IMR-90 (cell line): ENCODE results near the gene CDC25B. TPM values are rescaled to one million over a fixed set of nuclear protein-coding genes. Genes with fewer than 3 reads are reported as not detected.
A peak's percentile ranks its signal among the peaks of the same experiment; 100 is the strongest.

Experiments
- ATAC-seq: fragments of 200-7000 bp; cut with Tn5 transposase; 2 replicates; pipeline ENCODE4 v1.9.1; 2020; ENCODE audit warnings: low read depth, mild to moderate bottlenecking, moderate library complexity
- BruUV-seq: library from RNA; stranded (reverse); fragments of 400-500 nt; replicated peaks from 2 replicates; lab custom pipeline; 2021; lab: Mats Ljungman, UMichigan
- CTCF ChIA-PET: fragments of 300-600 bp; formaldehyde crosslinking; extraction: SDS; loops from one replicate; lab custom pipeline; 2021; ENCODE audit warnings: antibody characterized with exemption; lab: Yijun Ruan, JAX
- POLR2A ChIA-PET: fragments of 300-600 bp; sonication (Branson Sonifier 250); formaldehyde crosslinking; loops from one replicate; lab custom pipeline; 2022; ENCODE audit warnings: antibody characterized with exemption; ENCODE audit not compliant: unreplicated experiment; lab: Charles Lee
- DNase-seq: peaks from one replicate; pipeline ENCODE4 v3.0.0; 2013
- H2AFZ ChIP-seq: replicated peaks from 2 replicates; pipeline ENCODE3; 2013; ENCODE audit warnings: low read length, mild to moderate bottlenecking; ENCODE audit not compliant: poor library complexity
- H2AK5ac ChIP-seq: 2 replicates; pipeline ENCODE4 v1.6.1; 2013; ENCODE audit warnings: low read depth, low read length, inconsistent platforms
- H2AK9ac ChIP-seq: replicated peaks from 2 replicates; pipeline ENCODE3; 2013; ENCODE audit warnings: mild to moderate bottlenecking, low read depth, low read length, moderate library complexity; ENCODE audit not compliant: poor library complexity
- H2BK120ac ChIP-seq: 2 replicates; pipeline ENCODE4 v1.6.1; 2013; ENCODE audit warnings: low read depth, low read length, inconsistent platforms
- H2BK15ac ChIP-seq: 3 replicates; pipeline ENCODE4 v1.6.1; 2013; ENCODE audit warnings: low read depth, low read length, inconsistent platforms
- H2BK20ac ChIP-seq: 2 replicates; pipeline ENCODE4 v1.6.1; 2013; ENCODE audit warnings: low read depth, mild to moderate bottlenecking, inconsistent platforms, low read length, moderate library complexity
- H2BK5ac ChIP-seq: 2 replicates; pipeline ENCODE4 v1.6.1; 2013; ENCODE audit warnings: mild to moderate bottlenecking, low read depth, low read length, inconsistent platforms; ENCODE audit not compliant: poor library complexity, severe bottlenecking
- H3K14ac ChIP-seq: replicated peaks from 2 replicates; pipeline ENCODE4 v1.6.1; 2013; ENCODE audit warnings: low read depth, low read length, inconsistent platforms
- H3K18ac ChIP-seq: 2 replicates; pipeline ENCODE4 v1.6.1; 2013; ENCODE audit warnings: low read depth, low read length, control low read depth
- H3K23ac ChIP-seq: 2 replicates; pipeline ENCODE4 v1.6.1; 2013; ENCODE audit warnings: low read depth, low read length, inconsistent platforms
- H3K27ac ChIP-seq: 2 replicates; pipeline ENCODE4 v1.5.1; 2013; ENCODE audit warnings: mild to moderate bottlenecking, control low read depth, low read length; ENCODE audit not compliant: insufficient read depth
- H3K27me3 ChIP-seq: 2 replicates; pipeline ENCODE4 v1.6.1; 2013; ENCODE audit warnings: low read length; ENCODE audit not compliant: control insufficient read depth, insufficient read depth
- H3K36me3 ChIP-seq: 2 replicates; pipeline ENCODE4 v1.6.1; 2013; ENCODE audit warnings: low read length, mixed read lengths; ENCODE audit not compliant: control insufficient read depth, insufficient read depth
- H3K4ac ChIP-seq: 2 replicates; pipeline ENCODE4 v1.6.1; 2013; ENCODE audit warnings: low read depth, low read length, inconsistent platforms
- H3K4me1 ChIP-seq: 2 replicates; pipeline ENCODE4 v1.6.1; 2013; ENCODE audit warnings: low read length, mixed read lengths; ENCODE audit not compliant: control insufficient read depth, insufficient read depth
- H3K4me2 ChIP-seq: 2 replicates; pipeline ENCODE4 v1.6.1; 2013; ENCODE audit warnings: low read depth, mild to moderate bottlenecking, control low read depth, low read length, moderate library complexity
- H3K4me3 ChIP-seq: 2 replicates; pipeline ENCODE4 v1.5.1; 2013; ENCODE audit warnings: low read depth, mild to moderate bottlenecking, control low read depth, low read length, moderate library complexity; ENCODE audit not compliant: insufficient read depth
- H3K56ac ChIP-seq: 2 replicates; pipeline ENCODE4 v1.6.1; 2013; ENCODE audit warnings: low read length, inconsistent platforms; ENCODE audit not compliant: insufficient read depth; ENCODE audit errors: extremely low read depth
- H3K79me1 ChIP-seq, 2 experiments: 2 replicates each; pipeline ENCODE4 v1.6.1; 2013; ENCODE audit warnings: low read length in 2 of 2, inconsistent platforms in 1 of 2, low read depth in 1 of 2
- H3K9ac ChIP-seq: 2 replicates; pipeline ENCODE4 v1.6.1; 2013; ENCODE audit warnings: low read depth, low read length, control low read depth
- H3K9me1 ChIP-seq: 2 replicates; pipeline ENCODE4 v1.6.1; 2013; ENCODE audit warnings: low read length, inconsistent platforms; ENCODE audit not compliant: insufficient read depth
- H3K9me3 ChIP-seq: 2 replicates; pipeline ENCODE4 v1.6.1; 2013; ENCODE audit warnings: low read length; ENCODE audit not compliant: control insufficient read depth, insufficient read depth
- H4K20me1 ChIP-seq: 2 replicates; pipeline ENCODE4 v1.6.1; 2013; ENCODE audit warnings: low read length, inconsistent platforms; ENCODE audit not compliant: insufficient read depth
- H4K5ac ChIP-seq: 2 replicates; pipeline ENCODE4 v1.6.1; 2013; ENCODE audit warnings: mild to moderate bottlenecking, low read depth, low read length, control low read depth
- H4K8ac ChIP-seq, 2 experiments: 2 replicates each; pipeline ENCODE4 v1.6.1; 2013; ENCODE audit warnings: low read depth in 2 of 2, low read length in 2 of 2, control low read depth in 1 of 2, inconsistent platforms in 1 of 2
- H4K91ac ChIP-seq: 2 replicates; pipeline ENCODE4 v1.6.1; 2013; ENCODE audit warnings: low read depth, low read length, inconsistent platforms; ENCODE audit not compliant: insufficient read depth
- BHLHE40 ChIP-seq: fragments of 150-350 bp; IDR thresholded peaks from 2 replicates; pipeline ENCODE4 v1.6.1; 2016; ENCODE audit warnings: mild to moderate bottlenecking, low read depth, low read length
- CEBPB ChIP-seq: IDR thresholded peaks from 2 replicates; pipeline ENCODE4 v1.6.1; 2012; ENCODE audit warnings: low read depth, low read length, improper control_type of control experiment
- CHD1 ChIP-seq: IDR thresholded peaks from 2 replicates; pipeline ENCODE4 v1.6.1; 2012; ENCODE audit warnings: low read depth, low read length, improper control_type of control experiment
- CTCF ChIP-seq: conservative IDR thresholded peaks from 2 replicates; pipeline ENCODE4 v1.5.1; 2012; ENCODE audit warnings: mild to moderate bottlenecking, low read depth, low read length, improper control_type of control experiment
- ELK1 ChIP-seq: fragments of 150-350 bp; IDR thresholded peaks from 2 replicates; pipeline ENCODE4 v1.6.1; 2016; ENCODE audit warnings: low read depth, mild to moderate bottlenecking, low read length, moderate library complexity, borderline replicate concordance
- FOS ChIP-seq: fragments of 150-350 bp; IDR thresholded peaks from 2 replicates; pipeline ENCODE4 v1.6.1; 2016; ENCODE audit warnings: low read depth, low read length
- MAFK ChIP-seq: IDR thresholded peaks from 2 replicates; pipeline ENCODE4 v1.6.1; 2012; ENCODE audit warnings: low read depth, low read length, improper control_type of control experiment
- MAZ ChIP-seq: IDR thresholded peaks from 2 replicates; pipeline ENCODE4 v1.6.1; 2012; ENCODE audit warnings: low read depth, mild to moderate bottlenecking, low read length, improper control_type of control experiment, moderate library complexity, borderline replicate concordance
- MXI1 ChIP-seq: IDR thresholded peaks from 2 replicates; pipeline ENCODE4 v1.6.1; 2012; ENCODE audit warnings: low read depth, mild to moderate bottlenecking, low read length, moderate library complexity, borderline replicate concordance
- POLR2A ChIP-seq: IDR thresholded peaks from 2 replicates; pipeline ENCODE4 v1.6.1; 2012; ENCODE audit warnings: mild to moderate bottlenecking, low read depth, low read length
- RAD21 ChIP-seq: IDR thresholded peaks from 2 replicates; pipeline ENCODE4 v1.6.1; 2012; ENCODE audit warnings: low read length, improper control_type of control experiment
- RCOR1 ChIP-seq: IDR thresholded peaks from 2 replicates; pipeline ENCODE4 v1.6.1; 2012; ENCODE audit warnings: mild to moderate bottlenecking, low read length, improper control_type of control experiment; ENCODE audit not compliant: insufficient replicate concordance
- SMC3 ChIP-seq: fragments of 150-350 bp; IDR thresholded peaks from 2 replicates; pipeline ENCODE4 v1.6.1; 2016; ENCODE audit warnings: low read depth, mild to moderate bottlenecking, antibody characterized with exemption, low read length, moderate library complexity
- USF2 ChIP-seq: fragments of 150-350 bp; IDR thresholded peaks from 2 replicates; pipeline ENCODE4 v1.6.1; 2017; ENCODE audit warnings: mild to moderate bottlenecking, antibody characterized with exemption, low read length, low read depth
- WGBS, 2 experiments: methylation state at CpG; one replicate each; pipeline versions ENCODE4 v1.1.5 to v1.1.7; 2013; ENCODE audit warnings: missing lambda C conversion rate in 2 of 2; ENCODE audit not compliant: insufficient read length in 1 of 2; ENCODE audit errors: extremely low coverage in 2 of 2; 5-methylcytosine and 5-hydroxymethylcytosine counted together
- dilution Hi-C: fragments of 300-500 bp; cut with HindIII; formaldehyde crosslinking; loops from one replicate; pipeline ENCODE4 v1.14.3; 2018; ENCODE audit warnings: low sequenced_read_pairs; ENCODE audit not compliant: unreplicated experiment
- in situ Hi-C: fragments of 300-500 bp; cut with MboI; formaldehyde crosslinking; loops from 3 replicates; pipeline ENCODE4 v1.14.3; 2019; ENCODE audit warnings: low sequenced_read_pairs, inconsistent platforms, mixed read lengths
- intact Hi-C: fragments of 100-400 bp; cut with micrococcal nuclease; formaldehyde crosslinking; loops from 2 replicates; pipeline ENCODE4 v1.10.0; 2022
- polyA plus RNA-seq, 3 experiments: library from polyadenylated mRNA; depleted of rRNA; stranded (reverse); fragments of >200 nt; gene quantifications; 2 replicates each; pipeline ENCODE4 v1.2.3, GENCODE V29; 2012; ENCODE audit warnings: low replicate concordance in 1 of 3
- total RNA-seq: library from RNA; depleted of rRNA; stranded (reverse); fragments of >200 nt; gene quantifications from 2 replicates; pipeline ENCODE4 v1.2.3, GENCODE V29; 2012

CDC25B gene
- total and polyA plus RNA-seq, 2 of the 4 experiments (the other 2 are of a cell fraction): 14.5 to 50.5 TPM

GRCh38 chr20:3846740-3847428 is 50.8 kb downstream of the CDC25B start, which contains the start of gene MAVS:
TSS of gene MAVS (plus strand) at chr20:3846834. CDS start at chr20:3854625, 7,791 bp downstream.
- Histone ChIP-seq H3K9ac (peak within 1 kb of the TSS; percentile 89), H2AK9ac (peak within 1 kb of the TSS; percentile 99), H3K23ac (peak within 1 kb of the TSS; percentile 98), H3K4ac (peak within 1 kb of the TSS; percentile 98), H4K91ac (peak within 1 kb of the TSS; percentile 93), H3K4me2 (peak within 1 kb of the TSS; percentile 94), H2BK120ac (peak within 1 kb of the TSS; percentile 52; the same call in 1 of the 2 replicates), H3K36me3 (peaks cover 4% of the 10 kb centered on the region), H4K5ac (peak within 1 kb of the TSS; percentile 67), H3K14ac (peak within 1 kb of the TSS; percentile 100), H3K27ac (peak within 1 kb of the TSS; percentile 83), H2BK20ac (no peak within 1 kb of the TSS), H3K4me3 (peak within 1 kb of the TSS; percentile 82), H3K9me1 (peaks cover 25% of the 10 kb centered on the region), H4K8ac (peak within 1 kb of the TSS; percentile 97 to 99), H3K18ac (no peak within 1 kb of the TSS; the same call in 1 of the 2 replicates), H2AK5ac (peak within 1 kb of the TSS; percentile 100), H2BK15ac (0 out of 3 replicates have a peak within 1 kb of the TSS, but pooled peaks have one; percentile 21), H3K27me3 (no peaks in the 10 kb centered on the region), H3K9me3 (no peaks in the 10 kb centered on the region), H3K79me1 (peaks cover 32 to 47% of the 10 kb centered on the region in 2 experiments), H2BK5ac (peak within 1 kb of the TSS; percentile 68), H4K20me1 (peaks cover 13% of the 10 kb centered on the region), H3K4me1 (peaks cover 8% of the 10 kb centered on the region), H2AFZ (peak within 1 kb of the TSS; percentile 99), H3K56ac (peak within 1 kb of the TSS; percentile 66; the same call in 1 of the 2 replicates)
- peak; percentile 96 for ATAC-seq
- CTCF ChIA-PET: no interaction called here
- WGBS, 2 experiments: 1% methylated on average over 35 of the region's 72 CpGs; no CpG with 5 or more reads in 1 of the 2 experiments
- POLR2A ChIA-PET: no interaction called here
- BruUV-seq: no TSS peak
- in situ Hi-C loops: no loop called here
- DNase-seq: peak; percentile 70
- intact Hi-C loops: loop anchor here (2.0 kb wide), 1 partner anchor 60 kb away; the partner anchor contains the start of gene CENPB
- dilution Hi-C loops: no loop called here
- TF ChIP-seq FOS: no peak
- TF ChIP-seq USF2: peak; percentile 63
- TF ChIP-seq CHD1: no peak
- no peak for TF ChIP-seq MAFK
- no peak for TF ChIP-seq BHLHE40
- peak; percentile 32; the same call in 1 of the 2 replicates for TF ChIP-seq CEBPB
- no peak for TF ChIP-seq ELK1
- TF ChIP-seq POLR2A: peak; percentile 82
- no peak for TF ChIP-seq CTCF
- peak; percentile 69; the same call in 1 of the 2 replicates for TF ChIP-seq MXI1
- no peak for TF ChIP-seq SMC3
- peak; percentile 8; the same call in 1 of the 2 replicates for TF ChIP-seq MAZ
- no peak for TF ChIP-seq RAD21
- TF ChIP-seq RCOR1: no peak
